GM21367 (cell line): Measurements from ENCODE around the gene MMEL1.
A peak's percentile ranks its signal among the peaks of the same experiment; 100 is the strongest.
"Not testable (repeated sequence)": the region's sequence is repeated elsewhere in the genome, so short reads cannot be mapped to it uniquely, and the experiment has no call there.

ENCODE experiments used
- ATAC-seq: cut with Tn5 transposase; IDR thresholded peaks from one replicate; pipeline ENCODE4 v1.9.1; 2021; ENCODE audit not compliant: unreplicated experiment

Gene MMEL1

DNA sequence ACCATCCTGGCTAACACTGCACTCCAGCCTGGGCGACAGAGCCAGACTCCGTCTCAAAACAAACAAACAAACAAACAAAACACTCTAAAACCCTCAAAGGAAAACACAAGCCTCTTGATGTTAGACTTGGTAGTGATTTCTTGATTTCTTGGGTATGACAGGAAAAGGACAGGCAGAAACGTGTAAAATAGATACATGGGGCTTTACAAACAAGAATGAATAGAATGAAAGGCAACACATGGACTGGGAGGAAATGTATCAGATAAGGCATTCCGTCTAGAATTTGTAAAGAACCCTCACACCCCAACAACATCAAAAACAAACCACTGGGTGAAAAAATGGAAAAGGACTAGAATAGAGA, 54.1 kb downstream of the MMEL1 start:
- no peak for ATAC-seq

DNA sequence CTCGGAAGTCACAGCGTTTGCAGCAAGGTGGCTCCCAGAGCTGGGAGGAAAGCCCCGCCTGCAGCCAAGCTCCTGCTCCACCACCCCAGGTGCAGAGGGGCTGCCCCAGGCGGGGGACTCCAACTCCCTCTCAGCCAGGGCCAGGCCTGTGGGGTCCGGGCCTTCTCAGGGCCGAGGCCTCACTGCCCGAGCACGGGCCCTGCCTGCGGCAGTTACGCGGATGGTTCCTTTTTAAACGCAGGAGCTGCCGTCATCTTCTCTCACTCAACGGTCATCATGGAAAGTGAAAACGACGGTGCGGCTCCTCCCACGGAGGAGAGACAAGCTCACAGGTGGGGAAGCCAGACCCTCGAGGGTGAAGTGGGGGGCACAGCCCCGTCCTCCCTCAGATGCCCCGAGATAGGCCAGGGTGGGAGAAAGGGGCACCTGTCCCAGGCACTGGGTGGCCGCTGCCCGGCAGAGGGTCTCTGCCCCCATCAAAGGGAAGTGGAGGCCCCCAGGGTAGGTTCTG, 55.2 kb downstream of the MMEL1 start:
- peak; percentile 18 for ATAC-seq

- no peak for ATAC-seq
These were observed 56.8 kb downstream of the MMEL1 start for GRCh38 chr1:2575801-2576663.

DNA sequence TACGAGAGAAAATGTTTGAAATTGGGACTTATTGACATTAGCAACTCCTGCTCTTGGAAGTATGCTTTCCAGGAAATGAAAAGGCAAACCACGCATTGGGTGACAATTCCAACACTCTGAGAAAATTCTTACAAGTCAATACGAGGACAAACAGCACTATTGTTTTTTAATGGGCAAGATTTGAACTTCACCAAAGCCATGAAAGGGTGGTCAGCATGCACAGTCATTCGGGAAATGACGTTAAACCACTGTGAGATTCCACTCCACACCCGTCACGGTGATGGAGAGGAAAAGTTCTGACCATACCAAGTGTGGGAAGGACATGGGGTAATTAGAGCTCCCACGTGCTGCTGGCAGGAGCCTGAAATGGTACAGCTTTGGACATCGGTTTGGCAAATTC, 58.5 kb downstream of the MMEL1 start:
- ATAC-seq = no peak

GRCh38 chr1:2573250-2573920, 59.4 kb downstream of the MMEL1 start:
- ATAC-seq = no peak

GRCh38 chr1:2571348-2571747, 61.5 kb downstream of the MMEL1 start:
- no peak for ATAC-seq

- no peak for ATAC-seq
These were observed 62.5 kb downstream of the MMEL1 start for GRCh38 chr1:2570332-2570731.

GRCh38 chr1:2569703-2570102, 63.1 kb downstream of the MMEL1 start:
- not testable (repeated sequence) for ATAC-seq

DNA sequence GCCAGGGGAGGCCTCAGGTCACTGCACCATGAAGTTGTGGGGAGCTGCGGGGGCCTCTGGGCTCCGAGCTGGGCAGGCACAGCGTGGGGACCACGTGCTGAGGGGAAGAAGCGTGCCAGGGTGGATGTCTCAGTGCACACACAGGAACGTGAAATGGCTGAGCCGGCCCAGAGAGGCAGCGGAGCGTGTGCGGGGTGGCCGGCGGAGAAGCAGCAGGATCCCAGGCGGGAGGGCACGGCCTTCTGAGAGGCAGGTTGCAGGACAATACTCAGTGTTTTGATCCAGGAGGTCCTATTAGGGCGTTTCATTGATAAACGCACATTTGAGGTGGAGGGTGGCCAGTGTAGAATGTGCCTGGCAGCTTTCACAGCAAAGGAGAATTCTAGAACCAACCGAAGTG, 63.8 kb downstream of the MMEL1 start:
- ATAC-seq = no peak

- ATAC-seq = not testable (repeated sequence)
These were observed 64.5 kb downstream of the MMEL1 start for GRCh38 chr1:2568187-2568816.

DNA sequence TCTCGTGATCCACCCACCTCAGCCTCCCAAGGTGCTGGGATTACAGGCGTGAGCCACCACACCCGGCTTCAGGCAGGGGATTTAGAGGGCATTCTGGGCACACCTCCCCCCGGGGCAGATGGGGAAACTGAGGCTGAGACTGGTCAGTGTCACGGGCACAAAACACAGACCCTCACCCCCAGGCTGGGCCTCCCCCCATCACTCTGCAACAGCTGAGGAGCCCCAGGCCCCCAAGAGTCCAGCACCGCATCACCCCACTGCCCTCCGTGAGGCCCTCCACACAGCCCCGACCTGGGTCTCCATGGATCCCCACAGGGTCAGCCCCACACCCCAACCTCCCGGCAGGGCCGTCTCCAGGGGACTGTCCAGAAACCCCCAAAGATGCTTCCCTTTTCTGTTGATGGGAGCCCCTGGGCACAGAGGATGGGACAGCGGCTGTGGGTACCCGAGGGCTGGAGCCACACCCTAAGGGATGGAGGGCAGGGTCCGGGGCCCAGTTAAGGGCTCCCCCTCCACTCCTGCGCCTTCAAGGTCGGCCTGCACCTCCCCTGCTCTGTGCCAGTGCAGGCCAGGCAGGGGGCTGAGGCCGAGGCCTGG, 65.6 kb downstream of the MMEL1 start:
- ATAC-seq = no peak

DNA sequence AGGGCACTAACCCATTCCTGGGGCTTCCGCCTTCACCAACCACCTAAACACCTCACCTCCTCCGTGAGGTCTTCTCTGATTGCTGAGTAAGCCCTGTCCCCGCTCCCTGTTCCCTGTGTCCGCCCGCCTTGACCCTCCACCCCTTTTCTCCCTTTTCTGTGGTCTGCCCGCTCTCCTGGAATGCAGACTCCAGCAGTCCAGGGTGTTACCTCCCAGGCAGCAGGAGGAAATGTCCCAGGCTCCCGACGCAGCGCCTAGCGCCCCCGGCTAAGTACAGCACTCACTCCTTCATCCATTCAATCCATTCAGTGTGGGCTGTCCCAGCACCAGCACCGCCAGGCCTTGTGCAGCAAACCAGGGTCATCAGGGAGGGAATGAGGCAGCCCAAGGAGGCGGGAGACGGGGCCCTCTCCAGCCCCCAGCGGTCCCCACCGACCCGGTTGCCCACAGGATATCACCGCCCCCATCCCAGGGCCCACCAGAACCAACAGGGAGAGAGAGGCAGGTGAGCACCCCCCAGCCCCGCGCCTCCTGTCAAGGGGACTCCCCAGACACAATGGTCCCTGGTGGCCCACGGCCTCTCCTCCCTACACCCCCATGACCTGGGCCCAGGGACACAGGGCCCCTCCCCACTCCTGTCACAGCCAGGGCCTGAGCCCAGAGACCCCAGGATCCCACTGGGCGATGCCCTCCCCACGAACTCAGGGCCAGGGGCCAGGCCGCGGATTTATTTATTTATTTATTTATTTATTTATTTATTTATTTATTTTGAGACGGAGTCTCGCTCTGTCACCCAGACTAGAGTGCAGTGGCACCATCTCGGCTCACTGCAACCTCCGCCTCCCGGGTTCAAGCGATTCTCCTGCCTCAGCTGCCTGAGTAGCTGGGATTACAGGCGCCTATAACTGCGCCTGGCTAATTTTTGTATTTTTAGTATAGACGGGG, 66.4 kb downstream of the MMEL1 start:
- no peak for ATAC-seq

- no peak for ATAC-seq
These were observed 67.9 kb downstream of the MMEL1 start for GRCh38 chr1:2564815-2565374.

GRCh38 chr1:2564006-2564814, 68.6 kb downstream of the MMEL1 start:
- no peak for ATAC-seq

DNA sequence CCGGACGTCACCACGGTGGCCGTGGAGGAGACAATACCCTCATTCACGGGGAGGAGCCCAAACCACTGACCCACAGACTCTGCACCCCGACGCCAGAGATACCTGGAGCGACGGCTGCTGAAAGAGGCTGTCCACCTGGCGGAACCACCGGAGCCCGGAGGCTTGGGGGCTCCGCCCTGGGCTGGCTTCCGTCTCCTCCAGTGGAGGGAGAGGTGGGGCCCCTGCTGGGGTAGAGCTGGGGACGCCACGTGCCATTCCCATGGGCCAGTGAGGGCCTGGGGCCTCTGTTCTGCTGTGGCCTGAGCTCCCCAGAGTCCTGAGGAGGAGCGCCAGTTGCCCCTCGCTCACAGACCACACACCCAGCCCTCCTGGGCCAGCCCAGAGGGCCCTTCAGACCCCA, 69.6 kb downstream of the MMEL1 start:
- ATAC-seq = no peak

DNA sequence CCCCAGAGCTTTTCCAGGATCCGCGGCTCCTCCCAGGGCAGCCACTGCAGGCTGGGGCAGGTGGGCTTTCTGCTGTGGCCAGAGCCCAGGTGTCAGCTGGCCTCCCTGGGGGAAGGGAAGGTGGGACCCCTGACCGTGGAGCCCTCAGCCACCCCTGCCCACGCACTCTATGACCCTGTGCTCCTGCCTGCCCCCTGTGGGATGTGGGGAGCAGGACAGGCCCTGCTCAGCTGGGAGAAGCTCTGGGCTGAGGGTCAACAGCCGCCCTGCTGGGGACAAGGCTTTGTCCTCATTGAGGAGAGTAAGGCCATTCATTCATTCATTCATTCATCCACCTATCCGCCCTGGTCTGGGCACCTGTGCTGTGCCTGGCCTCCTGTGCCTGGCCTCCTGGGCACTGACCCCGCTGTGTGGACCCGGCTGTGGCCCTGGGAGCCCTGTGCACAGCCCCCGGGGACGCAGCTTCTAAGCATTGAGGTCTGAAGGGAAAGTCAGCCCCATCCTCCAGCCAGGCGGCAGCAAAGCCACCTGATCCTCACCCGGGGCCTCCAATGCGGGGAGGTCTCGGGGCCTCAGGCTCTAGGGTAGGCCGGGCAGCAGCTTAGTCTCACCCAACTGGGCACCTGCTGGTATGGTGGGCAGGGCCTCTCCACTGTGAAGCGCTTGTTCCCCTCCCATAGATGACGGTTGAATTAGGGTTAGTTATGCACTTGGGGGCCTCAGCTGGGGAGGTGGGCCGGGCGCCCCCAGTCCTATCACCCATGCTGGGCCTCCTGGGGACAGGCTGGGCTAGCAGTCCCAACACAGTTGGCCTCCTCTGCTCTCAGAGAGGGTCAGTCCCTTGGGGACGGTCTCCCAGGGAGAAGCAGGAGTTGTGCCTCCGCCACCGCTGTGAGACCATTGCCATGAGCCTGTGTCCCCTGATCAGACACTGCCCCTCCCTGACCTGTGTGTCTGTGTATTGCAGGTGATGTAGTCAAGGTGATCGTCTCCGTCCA, 70.6 kb downstream of the MMEL1 start:
- ATAC-seq = no peak

GRCh38 chr1:2561446-2561845, 71.4 kb downstream of the MMEL1 start:
- ATAC-seq = no peak
